ENCODE data around the gene SYCE1L. TPM values are rescaled to one million over a fixed set of nuclear protein-coding genes. Genes with fewer than 3 reads are reported as not detected.

Gene SYCE1L
- polyA plus RNA-seq, 3 donors = 0.29 TPM; not detected in 2

DNA sequence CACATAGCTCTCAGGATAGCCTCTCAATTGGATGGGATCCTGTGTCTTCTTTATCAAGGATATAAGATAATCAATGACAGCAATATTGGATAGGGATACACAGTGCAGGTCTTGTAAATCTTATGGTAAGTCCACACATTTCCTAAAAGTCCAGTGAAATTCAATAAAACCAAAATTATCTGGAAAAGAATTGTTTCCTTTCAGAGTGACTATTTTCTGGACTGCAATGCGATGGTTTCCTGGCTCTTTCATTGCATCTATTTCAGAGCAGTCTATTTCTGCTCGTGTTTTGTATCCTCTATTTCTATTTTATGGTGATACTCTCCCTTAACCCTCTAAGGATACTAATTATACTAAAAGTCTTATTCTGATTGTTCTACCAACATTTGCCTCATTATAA, 32.5 kb upstream of the SYCE1L start:
- no peaks in the 10 kb centered on the region for H3K9me3 ChIP-seq (replicated peaks in 1 of 2; ENCODE audit: control insufficient read depth in 1 of 2, insufficient read depth in 1 of 2, low read length in 2 of 2)
- H3K4me1 ChIP-seq (ENCODE audit: control insufficient read depth in 1 of 2, insufficient read depth in 2 of 2, low read length in 2 of 2) = no peaks in the 10 kb centered on the region
- H2AFZ ChIP-seq (ENCODE audit: insufficient read depth, low read depth, low read length, poor library complexity, severe bottlenecking) = no peak overlapping the region
- WGBS (ENCODE audit: insufficient coverage) = 80% methylated on average over 1 of the region's 2 CpGs
- H3K4me1 Mint-ChIP-seq = no peaks in the 10 kb centered on the region
- no peaks in the 10 kb centered on the region for H3K36me3 Mint-ChIP-seq
- H3K36me3 ChIP-seq (replicated peaks in 1 of 2; ENCODE audit: control insufficient read depth in 1 of 2, insufficient read depth in 2 of 2, low read length in 2 of 2) = no peaks in the 10 kb centered on the region
- H3K4me3 ChIP-seq (replicated peaks in 1 of 3; ENCODE audit: low read depth in 2 of 3, low read length in 3 of 3) = no peak overlapping the region
- no peak for DNase-seq
- H3K27me3 Mint-ChIP-seq (ENCODE audit: low read depth in 3 of 3) = peaks cover 11 to 25% (median 15%) of the 10 kb centered on the region in 3 donors
- peaks cover 2 to 4% of the 10 kb centered on the region in 2 donors for H3K27me3 ChIP-seq (ENCODE audit: control insufficient read depth in 2 of 2, insufficient read depth in 2 of 2, low read length in 2 of 2)
- TF ChIP-seq, protein P1, sequence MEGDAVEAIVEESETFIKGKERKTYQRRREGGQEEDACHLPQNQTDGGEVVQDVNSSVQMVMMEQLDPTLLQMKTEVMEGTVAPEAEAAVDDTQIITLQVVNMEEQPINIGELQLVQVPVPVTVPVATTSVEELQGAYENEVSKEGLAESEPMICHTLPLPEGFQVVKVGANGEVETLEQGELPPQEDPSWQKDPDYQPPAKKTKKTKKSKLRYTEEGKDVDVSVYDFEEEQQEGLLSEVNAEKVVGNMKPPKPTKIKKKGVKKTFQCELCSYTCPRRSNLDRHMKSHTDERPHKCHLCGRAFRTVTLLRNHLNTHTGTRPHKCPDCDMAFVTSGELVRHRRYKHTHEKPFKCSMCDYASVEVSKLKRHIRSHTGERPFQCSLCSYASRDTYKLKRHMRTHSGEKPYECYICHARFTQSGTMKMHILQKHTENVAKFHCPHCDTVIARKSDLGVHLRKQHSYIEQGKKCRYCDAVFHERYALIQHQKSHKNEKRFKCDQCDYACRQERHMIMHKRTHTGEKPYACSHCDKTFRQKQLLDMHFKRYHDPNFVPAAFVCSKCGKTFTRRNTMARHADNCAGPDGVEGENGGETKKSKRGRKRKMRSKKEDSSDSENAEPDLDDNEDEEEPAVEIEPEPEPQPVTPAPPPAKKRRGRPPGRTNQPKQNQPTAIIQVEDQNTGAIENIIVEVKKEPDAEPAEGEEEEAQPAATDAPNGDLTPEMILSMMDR (IDR thresholded peaks at IDR 0.05) = no peak
- no peak overlapping the region for H3K27ac Mint-ChIP-seq
- H3K9me3 Mint-ChIP-seq = no peaks in the 10 kb centered on the region
- H3K9ac ChIP-seq (ENCODE audit: insufficient read depth, low read length, poor library complexity, severe bottlenecking) = no peak overlapping the region
- H3K27ac ChIP-seq (ENCODE audit: low read depth in 1 of 2, low read length in 2 of 2) = no peak overlapping the region
- intact Hi-C loops (cut with micrococcal nuclease) = no loop called here
- H4K20me1 ChIP-seq (ENCODE audit: insufficient read depth, low read length) = no peaks in the 10 kb centered on the region
- H3K4me3 Mint-ChIP-seq = no peak overlapping the region
- H3K79me2 ChIP-seq (ENCODE audit: insufficient read depth, low read length) = no peaks in the 10 kb centered on the region
- H3K4me2 ChIP-seq (replicated peaks; ENCODE audit: extremely low read depth, low read length, poor library complexity, severe bottlenecking) = no peak overlapping the region

GRCh38 chr16:77168901-77169300, 30.3 kb upstream of the SYCE1L start:
- Mint-ChIP-seq H3K27ac (no peak overlapping the region), H3K4me3 (no peak overlapping the region), H3K9me3 (no peaks in the 10 kb centered on the region), H3K27me3 (ENCODE audit: low read depth in 3 of 3) (peaks cover 9 to 22% (median 9%) of the 10 kb centered on the region in 3 donors), H3K36me3 (no peaks in the 10 kb centered on the region), H3K4me1 (no peaks in the 10 kb centered on the region)
- H3K9ac ChIP-seq (ENCODE audit: insufficient read depth, low read length, poor library complexity, severe bottlenecking) = no peak overlapping the region
- intact Hi-C loops (cut with micrococcal nuclease) = no loop called here
- no peak overlapping the region for H3K4me2 ChIP-seq (replicated peaks; ENCODE audit: extremely low read depth, low read length, poor library complexity, severe bottlenecking)
- H2AFZ ChIP-seq (ENCODE audit: insufficient read depth, low read depth, low read length, poor library complexity, severe bottlenecking) = no peak overlapping the region
- no peaks in the 10 kb centered on the region for H3K79me2 ChIP-seq (ENCODE audit: insufficient read depth, low read length)
- 22% methylated on average over 1 of the region's 4 CpGs for WGBS (ENCODE audit: insufficient coverage)
- H3K4me3 ChIP-seq (replicated peaks in 1 of 3; ENCODE audit: low read depth in 2 of 3, low read length in 3 of 3) = no peak overlapping the region
- H4K20me1 ChIP-seq (ENCODE audit: insufficient read depth, low read length) = no peaks in the 10 kb centered on the region
- H3K4me1 ChIP-seq (ENCODE audit: control insufficient read depth in 1 of 2, insufficient read depth in 2 of 2, low read length in 2 of 2) = no peaks in the 10 kb centered on the region
- H3K27ac ChIP-seq (ENCODE audit: low read depth in 1 of 2, low read length in 2 of 2) = no peak overlapping the region
- no peaks in the 10 kb centered on the region for H3K36me3 ChIP-seq (replicated peaks in 1 of 2; ENCODE audit: control insufficient read depth in 1 of 2, insufficient read depth in 2 of 2, low read length in 2 of 2)
- no peaks in the 10 kb centered on the region for H3K9me3 ChIP-seq (replicated peaks in 1 of 2; ENCODE audit: control insufficient read depth in 1 of 2, insufficient read depth in 1 of 2, low read length in 2 of 2)
- peaks cover 2 to 3% of the 10 kb centered on the region in 2 donors for H3K27me3 ChIP-seq (ENCODE audit: control insufficient read depth in 2 of 2, insufficient read depth in 2 of 2, low read length in 2 of 2)
- DNase-seq = no peak
- TF ChIP-seq, protein P1 (IDR thresholded peaks at IDR 0.05) = no peak

Data from CD14-positive monocyte (primary cell).